ENCODE results near the gene XKRX. TPM values are rescaled to one million over a fixed set of nuclear protein-coding genes. Genes with fewer than 3 reads are reported as not detected.

Gene XKRX
- 0.24 to 0.39 TPM (median 0.29 TPM) in 5 replicates for total RNA-seq (2022; extraction: Qiagen RNA extraction)

DNA sequence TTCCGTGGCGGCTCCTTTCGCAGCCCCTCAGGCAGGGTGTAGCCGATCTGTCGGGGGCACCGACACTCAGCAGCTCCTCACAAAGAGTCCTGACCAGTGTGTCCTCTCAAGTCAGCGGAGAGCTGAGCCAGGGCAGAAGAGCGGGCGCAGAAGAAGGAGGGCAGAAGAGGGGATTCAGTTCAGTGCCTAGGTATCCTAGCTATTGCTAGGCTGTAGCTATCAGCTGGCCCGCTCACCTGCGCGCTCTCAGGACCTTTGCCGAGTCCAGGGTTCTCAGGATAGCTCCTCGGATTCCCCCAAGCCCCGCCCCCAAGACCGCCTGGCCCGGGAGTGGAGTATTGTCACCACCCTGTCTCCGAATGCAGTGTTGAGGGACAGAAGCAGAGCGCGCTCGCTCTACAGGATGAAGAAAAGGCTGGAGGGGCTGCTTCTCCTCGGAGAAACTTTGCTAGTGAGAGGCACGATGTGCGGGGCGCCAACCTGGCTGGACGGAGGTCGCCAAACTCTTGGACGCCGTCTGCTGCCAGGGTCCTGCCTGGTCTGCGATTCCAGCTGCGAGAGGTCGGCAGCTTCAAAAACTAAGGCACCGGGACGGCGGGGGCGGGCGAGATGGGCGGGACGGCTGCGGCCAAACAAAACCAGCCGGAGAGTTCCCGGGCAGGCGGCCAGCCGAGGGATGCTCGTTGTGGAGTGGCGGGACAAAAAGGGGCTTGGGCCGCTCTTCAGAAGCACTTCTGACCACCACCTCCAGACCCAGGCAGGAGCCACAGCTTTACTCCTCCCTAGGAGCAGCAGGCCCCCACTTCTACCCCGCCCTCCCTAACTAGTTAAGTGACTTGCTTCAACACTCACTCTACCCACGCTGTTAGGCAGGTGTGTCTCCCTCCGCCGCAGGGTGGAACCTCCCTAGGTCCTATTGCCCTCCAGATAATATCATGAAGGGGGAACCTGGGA lies at the start of gene XKRX:
XKRX (minus strand) TSS at position 258 of the 954 bp plus-strand sequence. CDS start 613 bp downstream, outside the sequence.

DNA sequence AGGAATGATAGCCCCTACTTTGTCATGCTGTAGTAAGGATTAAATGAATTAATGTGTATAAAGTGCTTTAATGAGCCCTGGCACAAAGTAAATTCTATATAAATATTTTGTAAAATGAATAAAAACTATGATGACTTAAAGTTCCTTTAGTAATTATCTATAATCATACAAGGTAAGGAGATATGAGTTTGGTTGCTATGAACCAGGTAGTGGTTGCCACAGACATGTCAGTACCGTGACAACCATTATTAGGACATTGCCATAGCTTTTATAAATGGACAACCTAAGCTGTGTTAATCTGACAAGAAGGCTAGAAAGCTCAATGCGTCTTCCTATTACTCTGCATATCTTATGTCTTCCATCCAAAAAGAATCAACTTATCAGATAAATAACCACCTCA lies 40.7 kb upstream of the XKRX start, which contains the start of gene ARL13A:
ARL13A (plus strand) TSS at position 301 of the 400 bp plus-strand sequence. CDS start 3,982 bp downstream, outside the sequence.

DNA sequence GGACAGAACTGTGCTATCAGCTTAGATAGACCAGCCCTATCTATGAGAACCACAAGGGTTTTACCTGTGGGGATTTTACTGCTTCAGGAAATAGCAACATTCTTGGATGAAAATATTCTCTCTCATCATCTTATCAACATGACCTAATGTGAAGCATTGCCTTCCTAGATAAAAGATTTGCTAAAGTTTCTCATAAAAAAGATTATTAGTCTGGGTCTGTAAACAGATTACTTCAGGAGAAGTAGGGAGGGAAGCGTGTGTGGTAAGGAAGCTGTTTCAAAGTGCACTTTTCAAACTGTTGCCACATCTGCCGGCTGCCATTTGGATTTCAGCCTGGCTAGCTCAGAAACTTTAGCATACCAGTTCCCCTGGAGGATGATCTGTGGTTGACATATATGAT lies 54.4 kb downstream of the XKRX start, which contains the start of gene NOX1:
NOX1 (minus strand) TSS at position 35 of the 400 bp plus-strand sequence. CDS start 220 bp downstream, outside the sequence.

Other genes with a start within 250 kb of the XKRX start
- 2.3 to 4.7 TPM (median 2.8 TPM) in 5 replicates for gene SYTL4, start 196.8 kb downstream of the XKRX start, total RNA-seq (2022; extraction: Qiagen RNA extraction)
- 31.0 to 37.5 TPM (median 32.6 TPM) in 5 replicates for gene CSTF2, start 108.5 kb downstream of the XKRX start, total RNA-seq (2022; extraction: Qiagen RNA extraction)
- gene NOX1, start 54.6 kb downstream of the XKRX start, total RNA-seq (2022; extraction: Qiagen RNA extraction): 0.09 to 0.15 TPM in 2 of 5 replicates, not detected in the others
- gene ARL13A, start 40.8 kb upstream of the XKRX start, total RNA-seq (2022; extraction: Qiagen RNA extraction): 0.07 to 0.38 TPM (median 0.19 TPM) in 4 of 5 replicates, not detected in the other
- gene TRMT2B, start 123.2 kb upstream of the XKRX start, total RNA-seq (2022; extraction: Qiagen RNA extraction): 12.6 to 15.6 TPM (median 13.4 TPM) in 5 replicates
- gene TMEM35A, start 150.0 kb upstream of the XKRX start, total RNA-seq (2022; extraction: Qiagen RNA extraction): not detected in 5 replicates
- 8.5 to 15.1 TPM (median 12.9 TPM) in 5 replicates for gene CENPI, start 169.3 kb upstream of the XKRX start, total RNA-seq (2022; extraction: Qiagen RNA extraction)

Measured in A549 treated with CORT108297 at 1 μM for 4 hours (cell line).